Nephron (organoid): Measurements from ENCODE around the gene NEK2.

ENCODE experiments used
- H3K27ac Mint-ChIP-seq, 3 experiments: 2 replicates each; pipeline ENCODE4 v1.8.0; 2020; ENCODE audit warnings: mixed read lengths in 3 of 3, mild to moderate bottlenecking in 2 of 3, moderate library complexity in 1 of 3
- H3K27me3 Mint-ChIP-seq: 2 replicates; pipeline ENCODE4 v1.8.0; 2021; ENCODE audit warnings: low read depth, mild to moderate bottlenecking, moderate library complexity, mixed read lengths
- H3K36me3 Mint-ChIP-seq: 2 replicates; pipeline ENCODE4 v1.8.0; 2020; ENCODE audit warnings: low read depth, mixed read lengths
- H3K4me1 Mint-ChIP-seq: 2 replicates; pipeline ENCODE4 v1.8.0; 2020; ENCODE audit warnings: mixed read lengths
- H3K4me3 Mint-ChIP-seq, 3 experiments: 2 replicates each; pipeline ENCODE4 v1.8.0; 2020; ENCODE audit warnings: mild to moderate bottlenecking in 3 of 3, mixed read lengths in 3 of 3, moderate library complexity in 2 of 3
- H3K9me3 Mint-ChIP-seq: 2 replicates; pipeline ENCODE4 v1.8.0; 2020; ENCODE audit warnings: mixed read lengths
- CTCF ChIP-seq, 3 experiments: fragments of 200-600 bp; sonication (generic); IDR thresholded peaks; one replicate each; pipeline ENCODE4 v1.5.0; 2021; ENCODE audit warnings: antibody characterized with exemption in 3 of 3; ENCODE audit not compliant: unreplicated experiment in 3 of 3

The NEK2 gene

GRCh38 chr1:211660718-211661222 lies 14.7 kb downstream of the NEK2 start:
- peaks cover 8% of the 10 kb centered on the region for H3K36me3 Mint-ChIP-seq
- H3K27me3 Mint-ChIP-seq = no peaks in the 10 kb centered on the region
- no peak for TF ChIP-seq CTCF (IDR thresholded peaks at IDR 0.05; ENCODE audit: unreplicated experiment in 3 of 3)
- H3K4me3 Mint-ChIP-seq = no peak overlapping the region
- H3K4me1 Mint-ChIP-seq = no peaks in the 10 kb centered on the region
- no peaks in the 10 kb centered on the region for H3K9me3 Mint-ChIP-seq
- H3K27ac Mint-ChIP-seq = no peak overlapping the region

- Mint-ChIP-seq H3K27ac (no peak overlapping the region), H3K27me3 (peaks cover 5% of the 10 kb centered on the region), H3K9me3 (no peaks in the 10 kb centered on the region), H3K36me3 (no peaks in the 10 kb centered on the region), H3K4me3 (no peak overlapping the region), H3K4me1 (peaks cover 16% of the 10 kb centered on the region)
- TF ChIP-seq CTCF (IDR thresholded peaks at IDR 0.05; ENCODE audit: unreplicated experiment in 3 of 3) = no peak
Measured at GRCh38 chr1:211656728-211657127, 18.7 kb downstream of the NEK2 start.

GRCh38 chr1:211654838-211655787 lies 20.3 kb downstream of the NEK2 start:
- H3K9me3 Mint-ChIP-seq = no peaks in the 10 kb centered on the region
- H3K36me3 Mint-ChIP-seq = no peaks in the 10 kb centered on the region
- H3K27me3 Mint-ChIP-seq = peaks cover 5% of the 10 kb centered on the region
- H3K27ac Mint-ChIP-seq = no peak overlapping the region
- peak; percentile 90 to 96 (median 93) for TF ChIP-seq CTCF (IDR thresholded peaks at IDR 0.05; ENCODE audit: unreplicated experiment in 3 of 3)
- peak overlapping the region in 1 of 3 experiments; percentile 9 for H3K4me3 Mint-ChIP-seq
- peaks cover 16% of the 10 kb centered on the region for H3K4me1 Mint-ChIP-seq

GRCh38 chr1:211653959-211654496 lies 21.4 kb downstream of the NEK2 start:
- Mint-ChIP-seq H3K4me3 (peak overlapping the region in 1 of 3 experiments; percentile 3), H3K9me3 (no peaks in the 10 kb centered on the region), H3K27me3 (peaks cover 5% of the 10 kb centered on the region), H3K36me3 (no peaks in the 10 kb centered on the region), H3K4me1 (peaks cover 16% of the 10 kb centered on the region), H3K27ac (peak overlapping the region; percentile 27 to 72 (median 31))
- no peak for TF ChIP-seq CTCF (IDR thresholded peaks at IDR 0.05; ENCODE audit: unreplicated experiment in 3 of 3)

- Mint-ChIP-seq H3K4me1 (peaks cover 16% of the 10 kb centered on the region), H3K9me3 (no peaks in the 10 kb centered on the region), H3K27ac (no peak overlapping the region), H3K4me3 (no peak overlapping the region), H3K27me3 (peaks cover 5% of the 10 kb centered on the region), H3K36me3 (no peaks in the 10 kb centered on the region)
- TF ChIP-seq CTCF (IDR thresholded peaks at IDR 0.05; ENCODE audit: unreplicated experiment in 3 of 3) = no peak
Measured at GRCh38 chr1:211653293-211653692, 22.1 kb downstream of the NEK2 start.
